Amniotic stem cell (primary cell): ENCODE measurements around the gene GPSM1.

Experiments
- DNase-seq: peaks from one replicate; lab custom pipeline; 2025; lab: John Stamatoyannopoulos, UW

Gene GPSM1

DNA sequence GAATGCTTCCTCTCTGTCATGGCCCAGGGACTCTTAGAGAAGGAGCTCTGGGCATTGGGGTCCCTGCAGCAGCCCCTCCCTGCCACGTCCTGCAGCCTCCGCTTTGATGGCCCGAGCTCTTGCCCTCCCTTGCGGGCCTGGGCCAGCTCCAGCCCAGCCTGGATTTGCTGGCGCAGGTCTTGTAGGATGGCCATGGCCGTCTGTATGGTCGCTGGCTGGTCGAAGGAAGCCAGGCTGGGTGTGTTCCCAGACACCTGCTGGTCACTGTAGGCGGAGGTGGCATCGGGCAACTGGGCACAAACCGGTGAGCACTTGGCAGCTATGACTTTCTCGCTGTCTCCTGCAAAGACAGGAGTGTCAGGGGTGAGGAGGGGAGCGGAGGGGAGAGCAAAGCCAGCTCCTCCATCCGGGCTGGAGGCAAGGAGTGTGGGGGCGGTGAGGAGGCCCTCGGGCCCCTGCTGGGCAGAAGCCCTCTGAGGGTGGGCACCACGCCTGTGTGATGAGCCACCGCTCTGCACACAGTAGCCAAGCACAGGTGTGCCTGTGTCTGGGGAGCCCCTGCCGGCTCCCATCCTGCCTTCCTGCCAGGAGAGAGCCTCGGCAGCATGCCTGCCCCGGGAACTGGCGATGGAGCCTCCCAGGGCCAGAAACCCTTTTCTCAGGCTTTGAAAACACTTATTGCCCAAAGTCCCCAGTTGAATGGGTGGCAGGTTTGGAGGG lies 35.9 kb upstream of the GPSM1 start:
- DNase-seq = no peak

DNA sequence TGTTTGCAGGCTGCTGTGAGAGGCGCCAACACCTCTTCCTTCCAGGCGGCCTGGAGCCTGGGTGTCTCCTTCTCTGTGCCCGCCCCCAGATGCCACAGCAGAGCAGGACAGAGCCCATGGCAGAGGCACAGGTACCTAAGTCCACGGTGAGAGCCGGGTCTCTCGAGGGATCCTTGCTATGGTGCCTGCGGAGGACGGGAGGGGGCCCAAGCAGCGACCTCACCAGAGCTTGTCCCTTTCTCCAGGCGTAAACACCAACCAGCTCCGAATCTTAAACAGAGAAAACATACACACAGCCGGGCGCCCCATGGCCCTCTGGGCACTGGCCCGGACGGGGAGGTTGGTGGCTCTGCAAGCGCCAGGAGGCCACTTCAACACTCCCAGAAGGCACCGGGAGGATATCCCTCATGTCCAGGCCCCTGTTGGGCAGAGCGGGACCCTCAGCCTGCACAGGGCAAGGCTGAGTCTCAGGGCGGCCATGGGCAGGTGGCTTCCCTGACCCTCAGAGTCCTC lies 35.3 kb upstream of the GPSM1 start:
- no peak for DNase-seq

GRCh38 chr9:136292591-136293448 lies 34.5 kb upstream of the GPSM1 start:
- no peak for DNase-seq

GRCh38 chr9:136293476-136294077 lies 33.8 kb upstream of the GPSM1 start:
- no peak for DNase-seq

DNA sequence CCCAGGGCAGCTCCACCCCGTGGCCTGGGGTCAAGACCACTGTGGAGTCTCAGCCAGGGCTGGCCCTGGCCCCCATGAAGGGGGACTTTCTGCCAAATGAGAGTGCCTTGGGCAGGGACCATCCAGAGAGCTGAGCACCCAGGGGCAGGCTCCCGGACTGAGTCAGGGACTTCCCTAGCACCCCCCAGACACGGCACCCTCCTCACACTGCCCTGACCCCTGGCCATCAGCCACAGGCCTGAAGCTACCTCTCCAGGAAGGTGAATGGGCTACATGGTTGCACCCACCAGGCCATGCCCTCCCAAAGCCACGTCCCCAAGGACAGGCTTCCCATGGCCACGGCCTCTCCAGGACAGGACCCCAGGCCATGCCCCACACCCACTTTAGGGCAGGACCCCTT lies 32.9 kb upstream of the GPSM1 start:
- no peak for DNase-seq

- no peak for DNase-seq
These were observed 32.3 kb upstream of the GPSM1 start for GRCh38 chr9:136295055-136295454.

- no peak for DNase-seq
These were observed 31.6 kb upstream of the GPSM1 start for GRCh38 chr9:136295542-136296433.

DNA sequence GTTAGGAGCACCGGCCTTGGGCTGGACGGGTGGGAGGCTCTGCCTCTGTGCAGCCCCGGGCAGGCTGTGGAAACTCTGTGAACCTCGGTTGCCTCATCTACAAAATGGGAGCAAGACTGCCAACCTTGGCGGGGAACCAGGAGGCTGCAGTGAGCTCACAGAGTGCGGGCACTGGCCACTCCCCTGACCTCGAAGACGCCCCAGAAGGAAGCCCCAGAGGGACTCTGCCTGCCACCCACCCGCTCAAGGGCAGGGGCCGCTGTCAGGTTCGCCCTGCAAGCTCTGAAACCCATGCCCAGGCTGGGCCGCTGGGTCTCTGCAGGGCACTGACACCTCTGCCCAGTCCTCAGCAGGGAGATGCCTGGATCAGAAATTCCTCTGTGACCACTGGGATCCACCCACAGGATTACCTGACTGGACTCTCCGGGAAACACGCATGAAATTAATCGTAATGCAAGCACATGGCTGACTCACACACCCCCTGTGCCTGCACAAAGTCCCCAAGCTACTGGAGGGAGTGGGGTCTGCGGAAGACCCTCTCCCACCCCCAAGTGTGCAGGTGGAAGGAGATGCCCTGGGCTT lies 30.8 kb upstream of the GPSM1 start:
- DNase-seq = no peak

DNA sequence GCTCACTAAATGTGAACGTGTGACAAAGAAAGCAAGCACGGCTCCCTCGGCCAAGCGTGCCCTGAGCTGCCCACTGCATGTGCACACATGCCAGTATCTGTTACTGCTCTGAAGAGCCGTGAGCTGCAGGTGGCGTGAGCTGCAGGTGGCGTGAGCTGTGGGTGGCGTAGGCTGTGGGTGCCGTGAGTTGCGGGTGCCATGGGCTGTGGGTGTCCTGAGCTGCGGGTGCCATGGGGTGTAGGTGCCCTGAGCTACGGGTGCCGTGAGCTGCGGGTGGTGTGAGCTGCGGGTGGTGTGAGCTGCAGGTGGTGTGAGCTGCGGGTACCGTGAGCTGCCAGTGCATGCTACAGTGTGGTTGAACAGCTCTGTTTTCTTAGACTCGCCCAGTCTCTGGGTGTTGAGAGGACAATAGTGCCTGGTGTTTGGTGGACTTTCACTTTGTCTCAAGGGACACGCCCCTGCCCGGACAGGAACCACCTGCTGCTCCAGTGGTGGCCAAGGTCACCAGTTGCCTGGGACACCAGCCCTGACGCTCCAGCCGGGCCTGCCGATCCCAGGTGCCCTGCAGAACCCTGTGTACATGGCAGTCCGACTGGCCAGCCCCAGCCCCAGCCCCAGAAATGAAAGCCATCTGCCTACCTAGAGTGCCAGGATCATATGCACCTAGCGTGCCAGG lies 30.2 kb upstream of the GPSM1 start:
- no peak for DNase-seq

DNA sequence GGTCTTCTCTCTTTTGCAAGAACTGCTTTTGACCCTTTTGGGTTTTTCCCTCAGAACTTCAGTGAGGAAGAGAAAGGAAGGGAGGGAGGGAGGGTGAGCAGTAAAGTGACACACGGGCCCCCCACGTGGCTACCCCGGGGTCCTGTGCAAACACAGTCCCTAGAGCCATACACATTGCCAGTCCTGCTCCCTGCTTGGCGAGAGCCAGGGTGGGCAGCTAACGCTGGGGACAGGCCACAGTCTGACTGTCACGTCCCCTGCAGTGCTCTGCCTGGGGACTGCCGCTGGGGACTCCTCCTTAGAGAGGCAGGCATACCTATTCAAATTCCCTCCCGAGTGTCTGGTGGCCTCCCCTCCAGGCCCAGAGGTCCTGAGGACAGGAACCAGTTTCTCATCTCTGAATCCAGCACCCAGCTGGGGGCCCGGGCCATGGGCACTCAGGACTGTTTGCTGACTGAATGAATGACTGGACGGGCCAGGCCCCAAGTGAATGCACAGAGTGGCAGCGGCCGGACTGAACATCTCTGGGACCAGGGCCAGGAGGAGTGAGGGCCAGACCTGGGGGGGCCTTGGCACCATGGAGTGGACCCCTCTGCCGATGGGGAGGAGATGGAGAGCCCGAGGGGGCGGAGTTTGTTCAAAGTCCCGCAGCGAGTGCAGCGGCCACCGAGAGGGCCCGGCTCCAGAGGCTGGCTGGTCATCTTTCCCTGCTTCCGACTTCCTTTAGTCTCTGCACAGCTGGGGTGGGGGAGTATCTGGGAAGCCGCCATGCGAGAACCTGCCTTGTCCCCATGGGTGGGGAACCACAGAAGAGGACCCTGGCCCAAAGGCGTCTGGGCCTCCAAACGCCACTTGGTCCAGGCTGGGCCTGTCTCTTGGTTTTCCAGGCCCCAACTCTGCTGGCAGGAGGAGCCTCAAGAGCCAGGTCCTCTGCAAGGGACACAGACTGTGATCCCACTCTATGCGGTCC lies 29.3 kb upstream of the GPSM1 start:
- DNase-seq = no peak

- DNase-seq = no peak
These were observed 28.2 kb upstream of the GPSM1 start for GRCh38 chr9:136299116-136299515.

GRCh38 chr9:136299541-136299940 lies 27.8 kb upstream of the GPSM1 start:
- no peak for DNase-seq

- DNase-seq = no peak
These were observed 27.3 kb upstream of the GPSM1 start for GRCh38 chr9:136300016-136300545.

DNA sequence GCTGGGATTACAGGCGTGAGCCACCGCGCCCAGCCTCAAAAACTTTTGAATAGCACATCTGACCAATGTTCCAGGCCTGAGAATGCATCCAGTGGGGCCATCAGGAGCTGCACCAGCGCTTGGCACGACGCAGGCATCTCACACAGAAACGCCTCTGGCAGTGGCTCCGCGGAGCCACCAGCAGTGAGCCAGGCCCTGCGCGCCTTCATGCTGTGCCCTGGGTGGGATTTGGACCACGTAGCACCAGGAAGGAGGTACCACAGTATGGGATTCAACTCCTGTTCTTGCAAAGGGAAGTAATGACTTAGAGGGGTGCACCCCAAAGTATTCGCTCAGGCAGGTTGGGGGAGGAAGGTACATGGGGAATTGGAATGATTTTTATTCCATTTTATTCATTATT lies 26.5 kb upstream of the GPSM1 start:
- no peak for DNase-seq

GRCh38 chr9:136302527-136302926 lies 24.8 kb upstream of the GPSM1 start:
- no peak for DNase-seq

DNA sequence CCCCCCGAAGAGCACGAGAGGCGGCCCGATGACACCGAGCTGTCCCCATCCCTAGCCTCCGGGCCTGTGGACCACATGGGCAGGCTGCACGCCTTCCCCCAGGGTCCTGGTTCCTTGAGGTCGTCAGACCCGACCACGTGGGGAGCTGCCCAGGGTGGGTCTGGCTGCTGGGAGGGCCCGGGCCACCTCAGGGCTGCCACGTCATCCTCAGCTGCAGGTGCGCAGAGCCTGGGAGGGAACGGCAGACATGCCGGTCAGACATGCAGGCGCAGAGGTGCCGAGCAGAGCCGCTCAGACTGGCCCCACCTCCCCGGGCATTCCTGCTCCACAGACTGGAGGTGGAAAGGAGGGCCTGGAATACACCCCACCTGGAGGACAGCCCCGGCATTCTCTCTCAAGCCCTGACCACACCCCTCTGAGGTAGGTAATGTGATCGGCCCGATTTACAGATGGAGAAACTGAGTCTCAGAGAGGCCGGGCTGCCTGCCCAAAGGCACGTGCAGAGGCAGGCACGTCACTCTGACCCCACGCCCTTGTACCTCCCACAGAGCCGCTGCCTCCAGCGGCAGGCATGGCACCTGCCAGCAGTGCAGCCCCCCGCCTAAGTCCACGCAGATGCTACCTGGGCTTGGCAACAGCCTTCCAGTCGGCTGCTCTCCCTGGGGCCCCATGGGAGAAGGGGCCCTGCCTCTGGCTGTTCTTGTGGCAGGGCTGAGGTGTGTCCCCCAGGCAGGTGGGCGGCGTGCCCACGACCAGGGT lies 24.1 kb upstream of the GPSM1 start:
- DNase-seq = no peak

DNA sequence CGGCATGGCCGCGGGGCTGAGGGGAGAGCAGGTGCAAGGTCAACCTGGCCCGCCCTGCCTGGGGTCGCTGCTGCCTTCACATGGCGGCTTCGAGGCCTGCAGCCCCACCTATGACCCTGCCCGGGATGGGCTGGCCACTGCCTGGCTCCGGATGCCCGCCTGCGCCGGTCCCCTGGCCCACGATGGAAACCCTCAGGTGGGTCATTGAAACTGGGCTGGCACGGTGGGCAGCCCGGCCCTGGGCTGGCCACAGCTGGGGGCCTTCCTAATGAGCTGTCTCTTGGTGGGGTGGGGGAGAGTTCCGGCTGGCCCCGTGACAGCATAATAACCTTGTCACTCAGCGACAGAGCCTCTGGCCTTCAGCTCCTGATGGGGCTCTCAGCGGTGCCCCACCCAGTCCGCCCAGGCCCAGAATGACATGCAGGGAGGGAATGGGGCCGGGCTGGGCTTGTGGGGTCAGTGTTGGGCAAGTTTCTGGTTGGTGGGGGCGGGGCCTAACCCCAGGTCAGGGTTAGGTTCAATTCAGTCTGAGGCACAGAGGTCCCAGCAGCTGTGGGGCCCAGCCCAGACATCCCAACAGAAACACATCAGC lies 23.4 kb upstream of the GPSM1 start, which contains the start of gene CCDC187:
CCDC187 (minus strand) TSS at position 270 of the 592 bp plus-strand sequence; CDS start at position 6, 264 bp downstream.
- no peak for DNase-seq

GRCh38 chr9:136304456-136304855 lies 22.9 kb upstream of the GPSM1 start:
- no peak for DNase-seq
